HG03196 (cell line): ENCODE data around the gene SPAG6.

Experiments used
- ATAC-seq: cut with Tn5 transposase; IDR thresholded peaks from one replicate; pipeline ENCODE4 v1.9.1; 2021; ENCODE audit not compliant: unreplicated experiment

The SPAG6 gene

DNA sequence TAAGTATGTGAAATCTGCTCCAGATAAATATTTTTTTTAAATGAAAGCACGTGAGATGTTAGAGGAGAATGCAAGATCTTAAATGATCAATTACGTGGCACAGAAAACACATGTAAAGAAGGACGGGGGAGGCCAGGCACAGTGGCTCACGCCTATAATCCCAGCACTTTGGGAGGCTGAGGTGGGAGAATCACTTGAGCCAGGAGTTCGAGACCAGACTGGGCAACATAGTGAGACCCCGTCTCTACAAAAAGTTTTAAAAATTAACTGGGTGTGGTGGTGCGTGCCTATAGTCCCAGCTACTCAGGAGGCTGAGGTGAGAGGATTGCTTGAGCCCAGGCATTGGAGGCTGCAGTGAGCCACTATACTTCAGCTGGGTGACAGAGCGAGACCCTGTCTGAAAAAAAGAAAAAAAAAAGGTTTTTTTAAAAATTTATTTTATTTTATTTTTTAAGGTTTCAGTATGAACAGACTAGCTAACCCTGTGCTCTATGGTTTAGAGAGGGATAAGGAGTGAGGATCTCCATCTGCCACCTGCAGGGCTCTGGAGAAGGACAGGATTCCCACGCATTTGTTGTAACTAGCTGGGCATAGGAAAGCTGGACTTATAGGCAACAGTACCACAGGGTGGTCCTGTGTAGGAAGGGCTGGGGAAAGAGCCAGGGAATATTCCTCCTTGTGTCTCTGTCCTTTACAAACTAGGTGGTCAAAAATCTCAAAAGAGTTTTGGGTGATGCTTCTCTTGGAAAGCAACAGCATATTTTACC, 113.2 kb downstream of the SPAG6 start:
- no peak for ATAC-seq

DNA sequence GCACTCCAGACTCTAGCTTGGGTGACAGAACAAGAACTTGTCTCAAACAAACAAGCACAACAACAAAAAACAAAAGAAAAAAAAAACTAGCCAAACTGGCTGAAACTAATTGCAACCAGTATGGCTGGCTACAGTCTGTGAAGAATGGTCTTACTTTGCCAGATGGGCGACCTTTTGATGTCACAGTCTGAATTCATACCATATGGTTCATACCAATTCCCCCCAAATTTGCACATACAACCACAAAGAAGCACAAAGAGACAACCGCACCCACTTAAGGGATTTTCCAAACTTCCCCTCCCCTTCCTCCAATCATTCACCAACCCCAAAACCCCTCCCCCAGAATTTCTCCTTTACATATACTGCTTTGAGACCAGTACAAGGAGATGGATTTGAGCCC, 114.2 kb downstream of the SPAG6 start:
- ATAC-seq, result no peak

DNA sequence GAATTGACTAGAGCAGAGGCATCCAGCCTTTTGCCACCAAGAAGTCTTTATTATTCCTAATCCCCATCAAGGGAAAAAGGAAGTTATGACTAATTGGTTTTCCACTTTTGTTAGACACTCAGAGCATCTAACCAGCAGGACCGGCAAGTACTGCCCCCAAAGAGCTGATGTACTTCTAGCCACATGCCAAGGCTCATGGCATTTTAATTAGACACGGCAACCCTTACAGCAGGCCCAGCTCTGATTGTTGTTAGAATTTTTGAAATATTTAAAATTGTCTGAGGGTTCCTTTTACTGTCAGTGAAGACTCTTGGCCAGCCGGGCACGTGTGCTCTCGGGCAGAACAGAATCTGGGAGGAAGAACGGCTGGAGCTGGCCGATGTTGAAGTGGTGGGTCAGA, 114.8 kb downstream of the SPAG6 start:
- no peak for ATAC-seq

DNA sequence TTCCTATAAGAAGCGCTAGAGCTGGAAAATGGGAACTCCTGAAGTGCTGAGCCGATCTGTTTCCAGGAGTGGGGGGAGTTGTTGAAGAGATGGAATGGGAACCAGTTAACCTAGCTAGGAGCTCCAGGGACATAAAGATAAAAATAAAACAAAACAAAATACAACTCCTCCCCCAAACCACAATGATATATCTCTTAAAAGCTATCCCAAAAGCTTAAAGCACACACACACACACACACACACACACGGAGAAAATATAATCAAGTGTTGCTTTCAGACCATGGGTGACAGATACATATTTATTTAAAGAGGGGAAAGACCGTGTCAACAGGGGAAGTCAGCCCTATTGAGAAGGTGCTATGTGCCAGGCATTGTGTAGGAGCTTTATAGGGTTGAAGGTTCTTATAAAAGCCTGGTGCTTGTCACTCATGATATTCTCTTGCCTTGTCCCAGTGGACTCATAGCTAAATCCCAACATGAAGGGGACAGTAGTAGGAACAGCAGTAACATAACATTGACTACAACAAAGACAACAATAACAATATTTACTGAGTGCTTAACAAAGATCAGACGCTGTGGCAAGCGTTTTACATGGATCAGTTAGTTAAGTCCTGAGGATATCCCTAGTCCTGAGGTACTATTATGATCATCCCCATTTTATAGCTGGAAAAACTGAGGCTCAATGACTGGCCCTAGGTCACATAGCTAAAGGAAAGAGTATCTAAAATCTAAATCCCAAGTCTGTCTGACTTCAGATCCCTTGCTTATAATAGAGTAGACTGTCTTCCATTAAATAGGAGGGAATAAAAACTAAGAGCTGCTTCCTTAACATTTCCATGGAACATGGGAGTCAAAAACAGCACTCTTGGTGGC, 115.5 kb downstream of the SPAG6 start:
- ATAC-seq, result no peak

DNA sequence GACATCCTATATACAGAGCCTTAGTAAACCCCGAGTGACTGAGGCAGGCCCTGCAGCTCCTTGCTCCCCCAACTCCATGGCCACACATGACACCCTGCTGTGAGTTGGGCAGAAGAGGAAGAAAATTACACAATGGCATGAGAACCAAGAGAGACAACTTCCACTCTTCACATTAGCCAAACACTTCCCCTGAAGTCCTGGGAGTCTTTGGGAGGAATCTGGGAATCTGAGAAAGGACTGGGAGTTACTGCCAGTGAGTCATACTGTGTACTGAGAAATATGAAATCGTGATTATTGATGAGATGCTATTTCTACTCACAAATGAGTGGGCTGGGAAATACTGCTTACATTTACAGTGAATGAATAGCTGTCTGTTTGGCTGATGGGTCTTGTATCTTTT, 116.6 kb downstream of the SPAG6 start:
- no peak for ATAC-seq

DNA sequence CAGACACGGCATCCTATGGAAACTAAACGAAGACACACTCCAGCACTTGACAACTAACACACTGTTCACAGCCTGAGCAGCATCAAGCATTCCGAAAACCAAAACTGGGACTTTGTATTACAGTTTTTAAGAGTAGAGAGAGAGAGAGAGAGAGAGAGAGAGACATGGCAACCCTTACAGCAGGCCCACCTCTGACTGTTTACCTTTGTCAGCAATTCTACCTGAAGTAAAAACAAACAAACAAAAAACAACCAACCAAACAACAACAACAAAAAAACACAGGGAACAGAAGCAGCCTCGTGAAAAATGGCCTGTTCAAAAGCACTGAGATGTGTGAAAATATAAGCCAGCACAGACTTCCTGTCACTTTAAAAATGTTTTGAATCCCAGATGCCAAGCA, 118.0 kb downstream of the SPAG6 start:
- ATAC-seq, result no peak

DNA sequence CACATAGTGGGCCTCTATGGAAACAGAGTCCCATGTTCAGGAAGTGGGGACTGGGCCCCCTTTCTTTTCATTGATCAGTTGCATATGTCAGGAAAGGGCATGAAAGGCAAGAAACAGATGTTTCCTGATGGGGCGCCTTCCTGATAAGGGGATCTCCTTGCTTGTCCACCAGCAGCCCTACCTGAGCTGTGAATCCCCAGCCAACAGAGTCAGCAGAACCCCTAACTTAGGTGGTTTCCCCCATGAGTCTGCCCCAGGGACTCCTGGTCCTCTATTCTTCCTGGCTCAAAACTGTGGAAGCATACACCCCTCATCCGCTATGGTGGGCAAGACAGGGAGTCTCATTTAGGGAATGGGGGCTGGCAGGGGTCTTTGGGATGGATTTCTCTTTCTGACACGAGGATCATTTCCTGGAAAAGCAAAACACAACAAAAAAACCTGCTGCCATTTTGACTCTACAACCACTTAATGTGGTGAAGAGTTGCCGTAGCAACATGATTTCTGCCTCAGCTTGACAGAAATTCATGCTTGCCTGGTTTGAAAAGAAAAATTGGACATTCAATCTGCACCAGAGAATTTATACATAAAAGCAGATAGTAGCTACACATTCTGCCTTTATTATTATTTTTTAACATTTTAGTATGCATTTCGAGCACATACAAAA, 119.8 kb downstream of the SPAG6 start:
- no peak for ATAC-seq

DNA sequence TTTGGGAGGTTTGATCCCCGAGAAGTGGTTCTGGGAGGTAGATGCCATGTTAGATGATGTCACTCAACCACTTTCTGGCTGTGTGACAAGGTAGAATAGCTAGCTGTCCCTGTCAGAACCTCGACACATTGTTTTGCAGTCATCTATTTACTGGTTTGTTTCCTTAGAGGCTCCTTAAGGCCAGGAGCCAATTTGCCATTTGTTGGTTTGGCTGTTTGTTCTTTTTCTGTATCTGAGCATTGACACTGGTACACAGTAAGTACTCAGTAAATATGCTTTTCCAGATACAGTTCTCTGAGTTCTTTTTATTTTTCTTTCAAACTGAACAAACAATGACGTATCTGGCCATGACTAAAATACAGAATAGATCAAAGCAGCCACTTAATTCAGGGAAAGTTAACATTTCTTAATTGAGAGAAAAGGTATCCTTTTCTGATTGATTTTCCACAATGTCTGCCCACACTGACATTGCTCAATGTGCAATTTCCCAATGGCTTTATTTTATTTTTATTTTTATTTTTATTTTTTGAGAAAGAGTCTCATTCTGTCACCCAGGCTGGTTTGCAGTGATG, 121.6 kb downstream of the SPAG6 start:
- no peak for ATAC-seq
